ENCODE results near the gene ERC2.

DNA sequence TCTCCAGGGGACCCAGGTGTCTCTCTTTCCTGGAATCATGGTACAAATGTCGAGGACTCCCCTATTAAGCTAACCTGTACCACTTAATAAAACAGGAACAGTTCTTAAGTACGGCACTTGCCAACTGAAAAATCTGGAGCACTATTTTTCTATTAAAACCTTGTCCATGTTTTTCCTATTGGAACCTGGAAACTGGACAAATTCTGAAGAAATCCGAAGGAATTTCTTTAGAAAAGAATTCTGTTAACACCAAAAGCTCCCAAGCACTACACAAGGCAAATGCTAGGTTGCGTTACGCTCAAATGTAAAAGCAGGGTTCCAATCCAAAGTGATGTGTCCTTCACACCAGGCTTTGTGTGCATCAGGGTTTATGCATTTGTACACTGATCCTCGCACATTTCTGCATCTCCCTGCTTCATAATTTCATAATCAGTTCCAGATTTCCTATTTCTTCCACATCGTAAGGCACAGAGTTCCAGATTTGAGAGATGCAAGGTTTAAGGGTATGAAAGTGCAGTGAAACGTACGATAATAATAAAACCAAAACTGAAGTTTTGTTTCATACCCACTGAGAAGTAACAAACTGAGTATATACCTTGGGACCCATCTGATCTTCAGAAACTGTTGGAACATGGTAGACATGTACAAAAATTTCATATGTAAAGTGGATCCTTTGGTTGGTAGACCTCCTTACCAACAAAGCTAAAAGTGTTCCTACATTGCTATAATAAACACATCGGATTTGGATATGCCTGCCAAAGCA is 849.0 kb downstream of the ERC2 start:
- TF ChIP-seq EP300 (IDR thresholded peaks at IDR 0.05; ENCODE audit: borderline replicate concordance) (no peak), YY1 (IDR thresholded peaks at IDR 0.05; ENCODE audit: low read depth) (no peak), CEBPB (IDR thresholded peaks at IDR 0.05) (no peak), TAF1 (IDR thresholded peaks at IDR 0.05; ENCODE audit: low read depth) (no peak), NFIC (IDR thresholded peaks at IDR 0.05) (no peak), ZBTB7A (IDR thresholded peaks at IDR 0.05; ENCODE audit: low read depth) (no peak), EGR1 (IDR thresholded peaks at IDR 0.05) (no peak)
- TF ChIP-seq, protein P1, sequence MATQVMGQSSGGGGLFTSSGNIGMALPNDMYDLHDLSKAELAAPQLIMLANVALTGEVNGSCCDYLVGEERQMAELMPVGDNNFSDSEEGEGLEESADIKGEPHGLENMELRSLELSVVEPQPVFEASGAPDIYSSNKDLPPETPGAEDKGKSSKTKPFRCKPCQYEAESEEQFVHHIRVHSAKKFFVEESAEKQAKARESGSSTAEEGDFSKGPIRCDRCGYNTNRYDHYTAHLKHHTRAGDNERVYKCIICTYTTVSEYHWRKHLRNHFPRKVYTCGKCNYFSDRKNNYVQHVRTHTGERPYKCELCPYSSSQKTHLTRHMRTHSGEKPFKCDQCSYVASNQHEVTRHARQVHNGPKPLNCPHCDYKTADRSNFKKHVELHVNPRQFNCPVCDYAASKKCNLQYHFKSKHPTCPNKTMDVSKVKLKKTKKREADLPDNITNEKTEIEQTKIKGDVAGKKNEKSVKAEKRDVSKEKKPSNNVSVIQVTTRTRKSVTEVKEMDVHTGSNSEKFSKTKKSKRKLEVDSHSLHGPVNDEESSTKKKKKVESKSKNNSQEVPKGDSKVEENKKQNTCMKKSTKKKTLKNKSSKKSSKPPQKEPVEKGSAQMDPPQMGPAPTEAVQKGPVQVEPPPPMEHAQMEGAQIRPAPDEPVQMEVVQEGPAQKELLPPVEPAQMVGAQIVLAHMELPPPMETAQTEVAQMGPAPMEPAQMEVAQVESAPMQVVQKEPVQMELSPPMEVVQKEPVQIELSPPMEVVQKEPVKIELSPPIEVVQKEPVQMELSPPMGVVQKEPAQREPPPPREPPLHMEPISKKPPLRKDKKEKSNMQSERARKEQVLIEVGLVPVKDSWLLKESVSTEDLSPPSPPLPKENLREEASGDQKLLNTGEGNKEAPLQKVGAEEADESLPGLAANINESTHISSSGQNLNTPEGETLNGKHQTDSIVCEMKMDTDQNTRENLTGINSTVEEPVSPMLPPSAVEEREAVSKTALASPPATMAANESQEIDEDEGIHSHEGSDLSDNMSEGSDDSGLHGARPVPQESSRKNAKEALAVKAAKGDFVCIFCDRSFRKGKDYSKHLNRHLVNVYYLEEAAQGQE (IDR thresholded peaks at IDR 0.05; ENCODE audit: low read depth) = no peak

All from Ishikawa (cell line).